Epidermal melanocyte (primary cell): Measurements from ENCODE around the gene C20orf204.
"Not testable (repeated sequence)": the region's sequence is repeated elsewhere in the genome, so short reads cannot be mapped to it uniquely, and the experiment has no call there.

Source experiments
- DNase-seq: peaks from one replicate; pipeline ENCODE4 v3.0.0; 2011; ENCODE audit warnings: low spot score; ENCODE audit not compliant: insufficient read length

Gene C20orf204, protein sequence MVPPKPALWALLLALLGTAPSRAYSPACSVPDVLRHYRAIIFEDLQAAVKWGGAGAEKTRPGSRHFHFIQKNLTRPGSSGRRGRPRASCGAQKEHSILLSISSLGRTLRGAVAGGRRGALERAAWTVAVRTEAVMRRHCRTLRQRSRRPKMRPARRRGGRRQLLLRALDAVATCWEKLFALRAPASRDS

DNA sequence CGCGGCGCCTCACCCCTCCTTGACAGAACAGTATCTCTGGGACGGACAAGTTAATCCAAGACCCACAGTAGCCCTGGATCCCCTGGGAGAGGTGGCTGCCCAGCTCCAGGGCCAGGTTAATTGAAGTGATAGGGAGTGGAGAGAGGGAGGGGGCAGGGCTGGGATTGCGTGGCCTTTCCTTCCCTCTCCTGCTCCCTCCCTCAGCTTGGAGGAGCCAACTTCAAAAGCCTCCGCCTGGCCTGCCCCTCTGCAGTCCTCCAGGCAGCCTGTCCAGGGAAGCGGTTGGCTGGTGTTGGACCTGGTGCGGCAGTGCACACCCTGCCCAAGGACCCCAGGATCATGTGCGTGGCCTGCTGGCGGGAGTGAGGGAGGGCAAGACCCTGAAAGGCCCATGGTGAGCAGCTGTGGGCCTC, at the start of gene C20orf204:
TSS of gene C20orf204 (plus strand) at position 250 of the 413 bp plus-strand sequence. CDS start at position 392, 142 bp downstream.
- DNase-seq, result no peak

DNA sequence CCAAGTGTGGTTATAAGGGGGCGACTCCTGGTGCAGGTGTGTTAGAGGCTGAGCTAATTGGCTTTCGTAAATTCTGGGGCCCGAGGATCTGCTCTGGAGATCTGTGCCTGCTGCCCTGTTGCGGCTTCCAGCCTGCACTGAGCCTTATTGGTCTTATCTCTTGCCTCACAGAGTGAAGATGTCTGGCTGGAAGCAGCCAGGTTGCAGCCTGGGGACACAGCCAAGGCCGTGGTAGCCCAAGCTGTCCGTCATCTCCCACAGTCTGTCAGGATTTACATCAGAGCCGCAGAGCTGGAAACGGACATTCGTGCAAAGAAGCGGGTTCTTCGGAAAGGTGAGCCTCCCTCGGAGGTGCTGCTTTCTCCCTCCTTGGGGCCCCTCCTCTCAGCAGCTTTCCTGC, 35.1 kb upstream of the C20orf204 start:
- no peak for DNase-seq

DNA sequence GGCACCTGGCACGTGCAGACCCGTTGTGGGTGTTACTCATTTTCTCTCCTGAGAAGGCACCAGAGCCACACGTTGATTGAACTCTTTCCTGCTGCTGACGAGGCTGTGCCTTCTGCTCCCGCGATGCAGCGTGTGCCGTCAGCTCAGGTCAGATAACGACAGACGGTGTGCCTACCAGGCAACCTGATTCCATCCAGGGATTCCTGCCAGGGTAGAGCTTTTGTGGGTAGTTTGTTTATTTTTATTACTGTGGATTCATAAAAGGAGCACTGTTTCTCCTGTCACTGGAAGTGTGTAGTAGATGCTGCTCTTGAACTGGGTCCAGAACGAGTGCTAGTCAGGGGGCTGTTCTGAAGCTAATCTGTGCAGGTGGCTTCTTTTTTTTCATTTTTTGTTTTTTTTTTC, 34.4 kb upstream of the C20orf204 start:
- no peak for DNase-seq

DNA sequence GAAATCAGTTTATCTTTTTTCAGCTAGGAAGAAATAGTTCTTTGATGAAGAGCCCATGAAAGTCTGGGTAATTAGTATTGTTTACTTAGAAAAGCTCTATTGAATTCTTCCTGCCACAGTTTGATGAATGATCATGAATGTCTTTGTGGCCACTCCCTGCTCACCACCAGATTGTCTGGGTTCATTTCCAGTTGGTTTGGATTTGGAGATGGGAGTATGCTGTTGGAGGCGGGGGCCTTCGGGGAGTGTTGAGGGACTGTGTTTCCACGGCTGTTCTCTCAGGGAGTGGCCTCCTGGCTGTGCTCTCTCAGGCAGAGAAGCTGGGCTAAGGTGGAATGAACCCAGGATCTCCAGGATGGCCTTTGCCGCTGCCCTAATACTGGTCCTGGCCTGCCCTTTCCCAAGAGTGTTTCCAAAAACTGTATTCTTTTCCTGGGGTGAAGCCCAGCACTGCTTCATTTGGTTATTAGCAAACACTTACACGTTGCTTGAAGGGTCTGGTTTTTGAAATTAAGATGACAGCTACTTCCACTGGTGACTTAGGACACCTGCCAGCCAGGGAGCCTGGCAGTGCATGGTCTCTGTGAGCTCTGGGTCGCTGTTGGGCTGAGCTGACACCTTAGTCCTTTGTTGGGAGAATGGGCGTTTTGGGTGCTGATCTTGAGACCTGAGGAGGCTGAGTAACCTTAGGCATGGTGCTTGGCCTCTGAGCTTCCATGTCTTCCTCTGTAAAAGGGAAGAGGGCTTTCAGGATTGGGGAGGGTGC, 31.8 kb upstream of the C20orf204 start:
- no peak for DNase-seq

DNA sequence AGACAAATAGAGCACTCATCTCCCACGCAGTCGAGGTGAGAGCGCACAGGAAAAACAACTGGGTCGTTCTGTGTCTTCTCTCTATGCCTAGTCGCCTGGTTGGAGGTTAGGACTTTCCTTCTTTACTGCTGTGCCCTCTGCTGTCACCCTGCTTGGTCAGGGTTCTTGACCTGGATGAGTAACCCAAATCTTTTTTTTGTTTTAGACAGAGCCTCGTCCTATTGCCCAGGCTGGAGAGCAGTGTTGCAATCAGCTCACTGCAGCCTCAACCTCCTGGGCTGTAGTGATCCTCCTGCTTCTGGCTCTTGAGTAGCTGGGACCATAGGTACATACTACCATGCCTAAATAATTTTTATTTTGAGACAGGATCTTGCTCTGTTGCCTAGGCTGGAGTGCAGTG, 30.6 kb upstream of the C20orf204 start:
- DNase-seq, result no peak

DNA sequence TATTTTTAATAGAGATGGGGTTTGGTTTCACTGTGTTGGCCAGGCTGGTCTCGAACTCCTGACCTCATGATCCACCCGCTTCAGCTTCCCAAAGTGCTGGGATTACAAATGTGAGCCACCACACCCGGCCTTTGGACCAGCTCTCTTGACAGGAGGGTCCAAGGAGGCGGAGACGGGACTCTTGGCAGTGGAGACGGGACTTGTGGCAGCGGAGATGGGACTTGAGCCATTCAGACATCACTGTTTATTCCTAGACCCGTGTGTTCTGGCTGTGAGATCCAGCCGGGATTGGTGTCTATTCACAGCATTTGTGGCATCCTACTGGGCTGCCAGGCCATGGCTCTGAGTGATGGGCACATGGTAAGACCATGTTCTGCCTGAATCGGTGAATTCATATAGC, 29.5 kb upstream of the C20orf204 start:
- DNase-seq, result no peak

DNA sequence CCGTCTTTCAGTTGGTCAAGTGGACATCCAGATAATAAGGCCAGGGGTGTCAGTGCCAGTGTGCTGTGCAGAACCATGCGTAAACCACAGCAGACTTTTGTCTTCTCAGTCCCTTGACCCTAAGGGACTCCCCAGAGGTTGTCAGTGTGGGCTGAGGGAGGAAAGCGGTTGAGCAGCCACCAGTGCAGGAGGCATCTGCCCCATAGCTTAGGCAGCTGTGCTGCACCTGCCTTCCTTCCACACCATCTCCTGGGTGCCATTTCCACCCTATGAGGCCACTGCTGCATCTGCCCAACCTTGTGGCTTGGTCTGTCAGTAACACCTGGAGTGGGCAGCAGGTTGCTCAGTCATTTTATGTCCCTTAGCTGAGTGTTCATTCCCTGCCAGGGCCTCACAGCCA, 29.1 kb upstream of the C20orf204 start:
- no peak for DNase-seq

DNA sequence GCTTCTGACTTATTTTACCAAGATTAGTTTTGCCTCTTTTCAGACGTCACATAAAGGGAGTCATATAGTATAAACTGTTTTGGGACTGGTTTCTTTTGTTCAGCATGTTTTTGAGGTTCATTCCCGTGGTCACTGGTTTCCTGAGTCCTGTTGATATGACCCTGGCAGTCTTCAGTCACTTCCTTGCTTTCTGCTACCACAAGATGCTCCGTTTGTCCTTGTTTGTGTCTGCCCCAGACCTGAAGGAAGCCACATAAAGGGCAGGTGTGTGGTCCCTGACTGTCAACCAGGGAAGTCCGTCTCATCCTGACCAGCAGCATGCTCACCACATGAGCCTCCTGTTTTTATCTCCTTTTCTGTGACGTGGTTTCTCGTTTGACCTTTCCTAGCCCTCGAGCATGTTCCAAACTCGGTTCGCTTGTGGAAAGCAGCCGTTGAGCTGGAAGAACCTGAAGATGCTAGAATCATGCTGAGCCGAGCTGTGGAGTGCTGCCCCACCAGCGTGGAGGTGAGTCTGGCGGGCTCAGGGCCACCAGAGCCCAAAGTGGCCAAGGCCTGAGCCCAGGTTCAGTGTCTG, 26.1 kb upstream of the C20orf204 start:
- DNase-seq, result no peak

DNA sequence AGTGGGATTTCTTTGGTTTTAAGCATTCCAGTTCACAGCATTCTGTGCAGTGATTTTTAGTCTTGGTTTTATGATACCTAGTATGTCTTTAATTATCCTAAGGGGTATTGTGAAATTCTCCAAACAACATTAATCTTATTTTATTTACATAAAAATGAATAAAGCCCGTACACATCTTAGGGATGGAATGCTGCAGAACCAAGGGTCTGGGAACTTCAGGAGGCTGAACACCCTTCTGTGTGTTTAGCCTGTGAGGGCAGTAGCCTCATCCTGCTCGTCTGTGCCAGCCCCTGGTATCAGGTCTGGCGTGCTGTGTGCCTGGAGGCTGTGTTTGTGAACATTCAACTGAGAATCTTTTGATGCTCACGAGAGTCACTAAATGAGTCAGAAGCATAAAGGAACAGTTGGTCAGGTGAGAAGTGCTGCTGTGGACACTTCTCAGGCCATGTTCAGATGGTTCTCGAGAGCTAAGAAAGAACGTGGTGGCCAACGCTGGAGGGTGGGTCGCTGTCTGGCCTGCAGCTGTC, 25.2 kb upstream of the C20orf204 start:
- peak; percentile 52 for DNase-seq

DNA sequence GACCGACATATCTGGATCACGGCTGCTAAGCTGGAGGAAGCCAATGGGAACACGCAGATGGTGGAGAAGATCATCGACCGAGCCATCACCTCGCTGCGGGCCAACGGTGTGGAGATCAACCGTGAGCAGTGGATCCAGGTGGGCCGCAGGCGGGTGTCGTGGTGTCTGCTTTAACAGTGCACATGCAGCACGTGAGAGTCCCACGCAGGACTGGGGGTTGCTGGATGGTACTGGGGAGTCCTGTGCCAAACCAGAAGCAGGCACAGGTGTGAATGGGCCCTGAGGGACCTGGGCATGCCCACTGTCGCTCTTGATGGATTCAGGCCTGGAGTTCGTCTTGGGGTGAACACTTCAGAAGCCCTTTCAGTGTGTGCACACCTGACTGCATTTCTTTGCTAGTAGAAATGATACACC, 24.6 kb upstream of the C20orf204 start:
- no peak for DNase-seq

DNA sequence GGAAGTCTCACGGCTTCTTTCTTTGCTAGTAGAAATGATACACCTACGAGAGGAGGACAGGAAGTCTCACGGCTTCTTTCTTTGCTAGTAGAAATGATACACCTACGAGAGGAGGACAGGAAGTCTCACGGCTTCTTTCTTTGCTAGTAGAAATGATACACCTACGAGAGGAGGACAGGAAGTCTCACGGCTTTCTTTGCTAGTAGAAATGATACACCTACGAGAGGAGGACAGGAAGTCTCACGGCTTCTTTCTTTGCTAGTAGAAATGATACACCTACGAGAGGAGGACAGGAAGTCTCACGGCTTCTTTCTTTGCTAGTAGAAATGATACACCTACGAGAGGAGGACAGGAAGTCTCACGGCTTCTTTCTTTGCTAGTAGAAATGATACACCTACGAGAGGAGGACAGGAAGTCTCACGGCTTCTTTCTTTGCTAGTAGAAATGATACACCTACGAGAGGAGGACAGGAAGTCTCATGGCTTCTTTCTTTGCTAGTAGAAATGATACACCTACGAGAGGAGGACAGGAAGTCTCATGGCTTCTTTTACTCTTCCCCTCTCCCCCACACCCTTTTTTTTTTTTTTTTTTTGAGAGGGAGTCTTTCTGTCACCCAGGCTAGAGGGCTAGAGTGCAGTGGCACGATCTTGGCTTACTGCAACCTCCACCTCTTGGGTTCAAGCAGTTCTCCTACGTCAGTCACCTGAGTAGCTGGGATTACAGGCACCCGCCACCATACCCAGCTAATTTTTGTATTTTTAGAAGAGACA, 23.4 kb upstream of the C20orf204 start:
- DNase-seq, result not testable (repeated sequence)

DNA sequence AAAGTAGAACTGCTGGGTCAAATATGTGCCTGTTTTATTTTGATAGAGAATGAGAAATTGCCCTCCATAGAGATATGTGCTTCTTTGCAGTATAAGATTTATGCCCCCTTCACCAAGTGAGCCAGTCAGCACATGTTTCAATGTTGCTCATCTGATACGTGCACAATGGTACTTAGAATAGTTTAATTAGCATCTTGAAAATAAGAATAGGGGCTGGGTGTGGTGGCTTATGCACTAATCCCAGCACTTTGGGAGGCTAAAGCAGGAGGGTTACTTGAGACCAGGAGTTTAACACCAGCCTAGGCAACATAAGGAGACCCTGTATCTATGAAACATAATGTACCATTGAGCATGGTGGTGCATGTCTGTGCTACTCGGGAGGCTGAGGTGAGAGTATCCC, 20.3 kb upstream of the C20orf204 start:
- no peak for DNase-seq

DNA sequence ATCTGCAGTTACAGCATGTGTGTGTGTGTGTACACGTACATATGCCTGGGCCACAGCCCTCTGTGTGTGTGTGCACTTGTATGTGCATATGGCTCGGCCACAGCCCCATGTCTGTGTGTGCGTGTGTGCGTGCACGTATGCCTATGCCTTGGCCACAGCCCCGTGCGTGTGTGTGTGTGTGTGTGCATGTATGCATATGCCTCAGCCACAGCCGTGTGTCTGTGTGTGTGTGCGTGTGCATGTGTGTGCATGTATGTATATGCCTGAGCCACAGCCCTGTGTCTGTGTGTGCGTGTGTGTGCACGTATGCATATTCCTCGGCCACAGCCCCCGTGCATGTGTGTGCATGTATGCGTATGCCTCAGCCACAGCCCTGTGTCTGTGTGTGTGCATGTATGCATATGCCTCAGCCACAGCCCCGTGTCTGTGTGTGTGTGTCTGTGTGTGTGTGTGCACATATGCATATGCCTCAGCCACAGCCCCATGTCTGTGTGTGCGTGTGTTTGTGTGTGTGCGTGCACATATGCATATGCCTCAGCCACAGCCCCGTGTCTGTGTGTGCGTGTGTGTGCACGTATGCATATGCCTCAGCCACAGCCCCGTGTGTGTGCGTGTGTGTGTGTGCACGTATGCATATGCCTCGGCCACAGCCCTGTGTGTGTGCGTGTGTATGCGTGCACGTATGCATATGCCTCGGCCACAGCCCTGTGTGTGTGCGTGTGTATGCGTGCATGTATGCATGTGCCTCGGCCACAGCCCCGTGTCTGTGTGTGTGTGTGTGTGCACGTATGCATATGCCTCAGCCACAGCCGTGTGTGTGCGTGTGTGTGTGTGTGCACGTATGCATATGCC, 14.6 kb upstream of the C20orf204 start:
- no peak for DNase-seq

DNA sequence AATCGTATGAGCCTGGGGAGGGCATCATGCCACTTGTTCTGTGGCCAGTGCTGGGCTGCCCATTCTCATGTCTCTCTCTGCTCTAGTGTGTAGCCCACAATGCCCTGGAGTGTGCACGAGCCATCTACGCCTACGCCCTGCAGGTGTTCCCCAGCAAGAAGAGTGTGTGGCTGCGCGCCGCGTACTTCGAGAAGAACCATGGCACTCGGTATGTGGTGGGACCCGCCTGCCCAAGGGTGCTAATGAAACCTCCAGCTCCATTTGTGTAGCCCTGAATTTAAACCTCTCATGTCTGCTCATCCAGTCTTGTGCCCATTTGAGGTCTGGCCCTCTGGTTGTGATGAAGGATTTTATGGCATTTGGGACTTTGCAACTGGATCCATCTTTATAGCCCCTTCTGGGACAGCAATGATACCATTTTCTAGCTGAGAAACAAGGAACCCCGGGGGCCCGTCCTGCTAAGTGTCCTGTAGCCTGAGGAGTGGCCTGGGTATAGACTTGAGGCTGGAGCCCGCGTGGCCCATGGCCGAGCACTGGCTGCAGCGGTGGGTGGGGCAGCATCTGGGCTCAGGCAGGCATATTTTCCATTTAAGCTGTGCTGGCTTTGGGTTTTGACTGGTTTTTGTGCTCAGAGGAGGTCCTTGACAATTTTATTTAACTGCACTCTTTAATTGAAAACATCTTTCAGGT, 13.2 kb upstream of the C20orf204 start:
- DNase-seq, result no peak

DNA sequence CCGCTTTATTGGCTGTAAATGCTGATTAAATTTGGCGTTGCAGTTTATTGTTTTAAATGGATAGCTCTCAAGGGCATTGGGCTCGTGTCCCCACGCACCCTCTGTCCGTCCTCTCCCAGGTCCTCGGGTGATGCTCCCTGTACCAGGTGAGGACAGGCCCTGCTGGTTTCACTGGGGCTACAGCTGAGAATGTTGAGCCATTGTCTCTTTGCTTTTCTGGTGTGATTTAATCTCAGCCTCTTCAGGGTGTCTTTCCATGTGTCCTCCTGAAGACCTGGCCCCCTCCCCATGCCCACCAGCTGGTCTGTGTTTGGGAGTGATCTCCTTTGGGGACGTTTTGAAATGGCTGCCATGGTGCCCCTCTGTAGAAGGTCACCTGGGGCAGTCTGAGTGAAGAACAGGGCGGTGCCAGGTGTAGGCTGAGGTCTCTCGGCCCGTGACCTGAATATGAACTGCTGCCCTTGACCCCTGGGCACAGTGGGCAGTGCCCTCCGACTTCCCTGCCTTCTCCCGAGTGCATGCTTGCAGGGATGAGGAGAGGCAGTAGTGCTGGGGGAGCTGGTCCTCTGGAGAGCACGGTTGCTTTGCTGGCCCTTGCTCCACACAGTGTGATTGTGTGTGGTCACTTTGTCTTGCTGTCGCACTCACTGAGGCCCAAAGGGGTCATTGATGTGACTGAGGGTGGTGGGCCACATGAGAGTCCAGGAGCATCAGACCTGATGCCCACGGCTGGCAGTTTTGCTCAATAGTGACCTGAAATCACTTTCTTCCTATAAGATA, 12.4 kb upstream of the C20orf204 start:
- DNase-seq, result no peak

DNA sequence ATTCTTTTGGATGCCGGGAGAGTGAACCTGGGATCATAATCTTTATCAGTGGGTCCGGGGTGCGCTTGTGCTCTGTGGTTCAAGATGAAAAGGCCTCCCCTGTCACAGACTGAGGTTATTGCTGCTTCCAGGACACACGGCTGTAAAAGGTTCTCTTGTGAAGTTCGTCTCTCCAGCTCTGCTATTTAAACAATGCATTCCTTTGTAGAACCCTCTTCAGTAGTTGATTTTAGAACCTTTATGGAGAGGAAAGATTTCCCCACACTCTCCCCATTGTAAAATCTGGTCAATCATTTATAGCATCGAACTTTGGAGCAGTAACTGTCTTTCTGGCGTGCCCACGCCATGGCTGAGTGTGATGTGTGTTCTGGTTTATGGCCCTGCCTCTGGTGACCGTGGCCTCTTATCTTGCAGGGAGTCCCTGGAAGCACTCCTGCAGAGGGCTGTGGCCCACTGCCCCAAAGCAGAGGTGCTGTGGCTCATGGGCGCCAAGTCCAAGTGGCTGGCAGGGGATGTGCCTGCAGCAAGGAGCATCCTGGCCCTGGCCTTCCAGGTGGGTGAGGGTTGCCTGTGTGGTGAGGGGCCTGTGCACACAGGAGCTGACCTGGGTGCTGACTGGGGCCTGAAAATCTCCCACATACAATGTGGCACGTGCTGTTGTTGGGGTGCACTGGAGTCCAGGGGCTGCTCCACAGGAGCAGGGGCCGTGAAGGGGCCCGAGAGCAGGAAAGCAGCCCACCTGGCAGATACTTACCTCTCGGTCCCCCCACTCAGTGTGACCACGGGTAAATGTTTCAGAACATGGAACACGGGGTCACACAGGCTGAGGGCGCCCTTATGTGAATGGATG, 11.6 kb upstream of the C20orf204 start:
- no peak for DNase-seq

DNA sequence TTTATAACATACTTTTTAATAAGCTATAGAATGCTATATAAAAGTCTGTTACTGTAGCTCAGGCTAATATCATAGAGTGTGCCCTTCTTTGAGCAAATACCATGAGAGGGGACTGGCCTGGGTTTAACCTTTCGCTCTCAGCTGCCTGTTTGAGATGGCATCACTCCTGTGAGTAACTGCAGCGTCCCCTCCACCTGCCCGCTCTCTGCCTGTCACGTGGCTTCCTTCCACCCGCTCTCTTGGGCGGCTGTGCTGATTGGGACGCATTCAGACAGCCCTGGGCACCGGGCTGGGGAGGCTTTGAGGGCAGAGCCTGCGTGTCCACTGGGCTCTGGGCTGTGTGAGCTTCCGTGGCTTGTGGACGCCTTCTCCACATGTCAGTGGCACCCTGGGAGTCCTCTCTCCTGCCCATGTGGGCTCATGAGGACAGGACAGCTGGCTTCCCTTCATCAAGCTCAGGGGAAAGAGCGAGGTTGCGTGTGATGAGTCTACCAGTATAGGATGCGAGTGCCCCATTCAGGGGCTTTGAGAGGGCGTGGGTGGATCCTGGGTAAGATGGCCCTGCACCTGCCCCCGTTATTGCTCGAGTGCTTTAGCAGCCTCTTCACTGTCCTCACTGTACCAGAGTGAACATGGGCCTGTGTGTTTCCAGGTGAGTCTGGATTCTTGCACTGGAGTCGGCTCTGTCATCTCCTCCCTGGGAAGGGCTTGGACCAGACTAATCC, 10.7 kb upstream of the C20orf204 start:
- no peak for DNase-seq
